ENCODE data around the gene TAMM41.
"Not testable (repeated sequence)": the region's sequence is repeated elsewhere in the genome, so short reads cannot be mapped to it uniquely, and the experiment has no call there.

Gene TAMM41

DNA sequence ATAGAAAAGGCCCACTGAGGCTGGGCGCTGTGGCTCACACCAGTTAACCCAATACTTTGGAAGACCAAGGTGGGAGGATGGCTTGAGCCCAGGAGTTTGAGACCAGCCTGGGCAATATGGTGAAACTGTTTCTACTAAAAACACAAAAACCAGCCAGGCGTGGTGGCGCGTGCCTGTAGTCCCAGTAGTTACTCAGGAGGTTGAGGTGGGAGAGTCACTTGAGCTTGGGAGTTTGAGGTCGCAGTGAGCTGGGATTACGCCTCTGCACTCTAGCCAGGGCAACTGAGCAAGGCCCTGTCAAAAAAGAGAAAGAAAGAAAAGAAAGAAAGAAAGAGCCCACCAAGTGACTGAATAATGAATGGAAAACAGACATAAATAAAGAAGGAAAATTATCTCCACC, 32.0 kb downstream of the TAMM41 start:
- no peak for DNase-seq

DNA sequence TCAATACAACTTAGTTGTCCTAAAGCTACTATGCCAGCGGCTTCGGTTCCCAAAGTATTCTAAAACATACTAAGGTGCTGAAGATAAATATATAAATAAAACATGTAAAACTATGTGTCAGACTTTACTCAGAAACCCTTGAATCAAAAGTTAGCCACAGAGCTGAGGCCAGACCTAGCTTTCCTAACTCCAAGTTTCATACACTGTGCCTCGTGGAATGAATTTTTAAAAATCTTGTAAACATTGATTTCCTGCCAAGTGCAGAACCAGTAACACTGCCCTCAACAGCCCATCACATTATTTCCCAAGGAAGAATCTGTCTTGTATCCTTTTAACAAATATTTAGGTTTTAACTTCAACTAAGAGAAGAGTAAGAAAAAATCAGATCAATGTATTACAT, 36.4 kb downstream of the TAMM41 start:
- DNase-seq = no peak

GRCh38 chr3:11808231-11808630, 38.5 kb downstream of the TAMM41 start:
- DNase-seq = no peak

DNA sequence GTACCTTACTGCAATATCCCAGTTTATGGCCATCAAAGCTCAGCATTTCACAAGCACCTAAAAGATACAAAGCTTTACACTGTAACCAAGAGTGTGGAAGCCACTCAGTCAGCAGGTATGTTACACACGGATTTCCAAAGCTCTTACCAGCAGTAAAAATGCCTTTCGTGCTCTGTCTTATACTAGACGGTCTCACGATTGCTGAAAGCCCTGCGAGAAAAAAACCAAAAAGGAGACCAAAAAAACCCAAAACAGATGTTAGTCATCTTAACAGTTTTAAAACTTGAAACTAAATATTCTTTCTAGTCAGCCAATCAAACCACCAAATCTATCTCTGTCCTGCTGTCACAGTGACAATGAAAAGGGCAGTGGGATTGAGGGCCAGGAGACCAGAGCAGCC, 39.0 kb downstream of the TAMM41 start:
- DNase-seq = no peak

DNA sequence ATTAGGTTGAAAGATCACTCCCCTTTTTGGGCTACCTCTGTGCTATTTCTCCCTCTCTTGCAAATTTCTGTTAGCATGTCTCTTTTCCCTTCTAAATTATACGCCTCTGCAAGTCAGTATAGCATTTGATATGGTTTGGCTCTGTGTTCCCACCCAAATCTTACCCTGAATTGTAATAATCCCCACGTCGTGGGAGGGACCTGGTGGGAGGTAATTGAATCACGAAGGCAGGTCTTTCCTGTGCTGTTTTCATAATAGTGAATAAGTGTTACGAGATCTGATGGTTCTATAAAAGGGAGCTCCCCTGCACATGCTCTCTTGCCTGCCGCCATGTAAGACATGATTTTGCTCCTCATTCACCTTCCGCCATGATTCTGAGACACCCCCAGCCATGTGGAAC, 41.0 kb downstream of the TAMM41 start:
- no peak for DNase-seq

DNA sequence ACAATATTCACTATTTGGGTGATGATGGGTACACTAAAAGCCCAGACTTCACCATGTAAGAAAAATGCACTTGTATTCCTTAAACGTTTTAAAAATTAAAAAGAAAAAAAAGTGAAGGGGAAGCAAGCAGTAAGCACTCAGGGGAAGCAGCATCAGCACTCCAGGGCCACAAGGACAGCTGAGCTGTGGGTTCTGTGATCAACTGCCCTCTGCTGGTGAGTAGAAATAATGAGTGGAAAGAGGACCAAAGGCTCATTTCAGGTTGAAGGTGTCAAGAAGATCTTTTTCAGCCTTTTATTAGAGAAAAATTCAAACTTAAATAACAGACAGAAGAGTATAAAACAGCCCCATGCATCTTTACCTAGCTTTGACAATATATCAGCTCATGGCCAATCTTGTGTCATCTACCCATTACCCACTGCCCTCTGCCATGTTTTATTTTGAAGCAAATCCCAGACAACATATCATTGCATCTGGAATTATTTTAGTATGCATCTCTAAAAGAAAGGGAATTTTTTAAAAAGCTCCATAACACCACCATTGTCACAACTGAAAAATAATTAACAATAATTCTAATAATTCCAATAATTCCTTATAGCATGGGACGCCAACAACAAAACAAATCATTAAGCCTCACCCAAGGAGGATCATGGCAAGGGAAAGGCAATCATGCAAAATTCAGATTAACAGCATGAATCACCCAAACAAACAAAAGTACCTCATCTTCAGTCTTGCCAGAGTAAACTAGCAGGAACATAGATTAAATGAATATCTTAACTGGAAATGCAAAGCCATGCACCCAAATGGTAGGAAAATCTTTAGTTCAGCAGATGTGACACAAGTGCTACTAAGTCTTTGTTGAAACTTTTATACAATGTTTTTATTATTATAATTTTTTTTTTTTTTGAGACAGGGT, 42.5 kb downstream of the TAMM41 start:
- DNase-seq = peak; percentile 53 to 80 (median 70)

DNA sequence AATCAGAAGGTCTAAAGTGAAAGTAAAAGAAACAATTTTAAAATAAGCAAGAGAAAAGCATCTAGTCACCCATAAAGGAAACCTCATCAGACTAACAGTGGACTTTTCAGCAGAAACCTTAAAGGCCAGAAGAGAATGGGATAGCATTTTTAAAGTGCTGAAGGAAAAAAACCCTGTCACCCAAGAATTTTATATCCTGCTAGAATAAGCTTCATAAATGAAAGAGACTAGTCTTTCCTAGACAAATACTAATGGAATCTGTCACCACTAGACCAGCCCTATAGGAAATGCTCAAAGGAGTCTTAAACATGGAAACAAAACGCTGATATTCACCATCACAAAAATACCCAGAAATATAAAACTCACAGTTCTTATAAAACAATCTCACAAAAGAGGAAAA, 46.9 kb downstream of the TAMM41 start:
- no peak for DNase-seq

DNA sequence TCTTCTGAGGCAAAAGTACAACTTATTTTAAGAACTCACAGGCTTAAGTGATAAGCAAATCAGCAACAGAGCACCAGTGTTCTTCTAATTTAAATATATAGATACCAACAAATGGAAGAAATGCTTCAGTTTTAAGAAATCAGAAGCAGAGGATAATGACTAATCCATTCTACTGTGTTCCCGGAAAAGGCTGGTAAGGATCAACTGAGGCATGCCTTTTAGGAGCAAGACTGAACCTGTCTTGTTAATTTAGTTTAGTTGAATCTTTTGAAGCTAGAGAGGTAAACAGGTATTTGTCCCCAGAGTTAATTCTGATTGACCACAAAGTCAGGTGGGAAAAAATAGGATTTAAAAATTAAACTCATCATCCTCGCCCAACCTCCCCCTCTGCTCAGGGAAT, 51.8 kb downstream of the TAMM41 start:
- no peak for DNase-seq

GRCh38 chr3:11791339-11792200, 55.1 kb downstream of the TAMM41 start:
- DNase-seq = no peak

- no peak for DNase-seq
Measured at GRCh38 chr3:11789412-11789811, 57.3 kb downstream of the TAMM41 start.

GRCh38 chr3:11784971-11785377, 61.7 kb downstream of the TAMM41 start:
- peak in 1 of 4 experiments; percentile 2 for DNase-seq

- DNase-seq = no peak
Measured at GRCh38 chr3:11780341-11780740, 66.3 kb downstream of the TAMM41 start.

DNA sequence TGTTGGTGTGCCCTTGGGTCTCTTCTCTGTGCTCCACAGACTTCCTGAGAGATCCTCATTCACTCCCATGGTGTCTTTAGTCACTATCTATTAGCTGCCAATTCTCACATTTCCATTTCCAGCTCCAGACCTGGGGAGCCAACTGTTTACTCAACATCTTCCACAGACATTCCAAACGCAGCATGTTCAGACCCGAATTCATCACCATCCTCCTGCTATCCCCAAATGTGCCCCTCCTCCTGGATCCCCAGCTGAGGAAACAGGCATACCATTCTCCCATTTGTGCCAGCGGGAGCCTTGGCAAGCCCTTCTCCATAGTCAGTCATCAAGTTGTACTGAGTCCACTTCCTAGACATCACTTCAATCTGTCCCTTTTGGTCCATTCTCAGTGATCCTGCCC, 67.1 kb downstream of the TAMM41 start:
- DNase-seq = no peak

DNA sequence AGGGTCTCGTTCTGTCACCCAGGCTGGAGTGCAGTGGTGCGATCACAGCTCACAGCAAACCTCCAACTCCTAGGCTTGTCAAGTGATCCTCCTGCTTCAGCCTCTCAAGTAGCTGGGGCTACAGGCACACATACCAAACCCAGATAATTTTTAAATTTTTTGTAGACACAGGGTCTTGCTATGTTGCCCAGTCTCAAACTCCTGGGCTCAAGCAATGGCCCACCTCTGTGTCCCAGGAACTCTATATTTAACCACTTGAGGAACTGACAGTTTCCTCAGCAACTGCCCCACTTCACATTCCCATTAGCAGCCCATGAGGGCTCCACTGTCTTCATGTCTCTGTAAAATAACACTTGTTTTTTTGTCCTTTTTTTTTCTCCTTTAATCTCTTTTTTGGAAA, 68.4 kb downstream of the TAMM41 start:
- no peak for DNase-seq

DNA sequence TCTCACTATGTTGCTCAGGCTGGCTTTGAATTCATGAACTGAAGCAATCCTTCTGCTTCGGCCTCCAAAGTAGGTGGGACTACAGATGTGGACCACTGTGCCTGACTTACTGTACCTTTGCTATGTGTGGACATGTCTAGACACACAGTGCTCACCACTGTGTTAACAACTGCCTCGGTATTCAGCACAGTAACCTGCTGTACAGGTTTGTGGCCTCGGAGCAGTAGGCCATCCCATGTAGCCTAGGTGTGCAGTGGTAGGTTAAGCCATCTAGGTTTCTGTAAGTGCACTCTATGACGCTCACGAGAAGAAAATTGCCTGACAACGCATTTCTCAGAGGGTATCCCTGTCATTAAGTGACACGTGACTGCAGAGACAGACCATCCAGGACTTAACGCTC, 70.3 kb downstream of the TAMM41 start:
- no peak for DNase-seq

- DNase-seq = no peak
Measured at GRCh38 chr3:11775493-11775892, 71.2 kb downstream of the TAMM41 start.

- peak in 3 of 4 experiments; percentile 9 to 31 (median 20) for DNase-seq
Measured at GRCh38 chr3:11774296-11774877, 72.3 kb downstream of the TAMM41 start.

- DNase-seq = not testable (repeated sequence)
Measured at GRCh38 chr3:11771931-11772330, 74.8 kb downstream of the TAMM41 start.

DNA sequence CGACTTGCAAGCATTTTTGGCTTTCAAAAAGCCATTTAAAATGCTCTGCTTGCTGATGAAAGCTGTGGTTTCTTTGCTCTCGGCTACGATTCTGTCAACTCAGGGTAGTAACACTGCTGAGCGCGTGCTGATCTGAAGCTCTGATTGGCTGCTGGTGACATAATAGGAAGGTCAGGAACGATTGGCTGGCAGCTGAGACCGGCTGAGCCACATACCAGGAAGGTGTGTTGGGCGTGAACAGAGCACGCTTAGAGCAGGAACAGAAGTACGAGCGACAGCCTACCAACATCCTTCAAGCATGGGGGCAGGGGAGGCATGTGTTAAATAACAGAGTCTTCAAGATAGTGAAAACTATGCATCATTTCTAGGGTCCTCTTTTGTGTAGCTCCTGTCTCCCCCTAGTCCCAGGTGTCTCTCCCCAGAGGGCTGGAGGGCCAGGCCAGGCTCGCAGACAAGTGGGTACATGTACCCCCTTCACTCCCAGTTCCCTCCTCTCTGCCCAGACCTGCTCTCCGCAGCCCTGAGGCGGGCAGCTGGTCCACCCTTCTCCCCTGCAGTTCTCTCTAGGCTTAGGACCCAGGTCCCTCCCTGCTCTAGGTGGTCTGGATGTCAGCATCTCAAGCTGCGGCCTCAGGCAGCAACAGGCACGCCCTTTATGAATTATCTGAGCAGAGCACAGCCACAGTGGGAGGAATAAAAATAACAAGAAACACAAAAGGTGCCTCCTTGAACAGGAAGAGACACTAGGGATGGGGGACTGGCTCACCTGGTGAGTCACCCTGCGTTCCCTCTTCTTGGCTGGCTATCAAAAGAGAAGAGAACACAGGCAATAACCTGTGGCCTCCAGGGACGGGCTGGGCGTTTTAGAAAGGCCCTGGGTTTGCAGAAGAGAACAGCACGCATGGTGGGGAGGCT, 76.0 kb downstream of the TAMM41 start:
- DNase-seq = peak; percentile 35 to 69 (median 60)

DNA sequence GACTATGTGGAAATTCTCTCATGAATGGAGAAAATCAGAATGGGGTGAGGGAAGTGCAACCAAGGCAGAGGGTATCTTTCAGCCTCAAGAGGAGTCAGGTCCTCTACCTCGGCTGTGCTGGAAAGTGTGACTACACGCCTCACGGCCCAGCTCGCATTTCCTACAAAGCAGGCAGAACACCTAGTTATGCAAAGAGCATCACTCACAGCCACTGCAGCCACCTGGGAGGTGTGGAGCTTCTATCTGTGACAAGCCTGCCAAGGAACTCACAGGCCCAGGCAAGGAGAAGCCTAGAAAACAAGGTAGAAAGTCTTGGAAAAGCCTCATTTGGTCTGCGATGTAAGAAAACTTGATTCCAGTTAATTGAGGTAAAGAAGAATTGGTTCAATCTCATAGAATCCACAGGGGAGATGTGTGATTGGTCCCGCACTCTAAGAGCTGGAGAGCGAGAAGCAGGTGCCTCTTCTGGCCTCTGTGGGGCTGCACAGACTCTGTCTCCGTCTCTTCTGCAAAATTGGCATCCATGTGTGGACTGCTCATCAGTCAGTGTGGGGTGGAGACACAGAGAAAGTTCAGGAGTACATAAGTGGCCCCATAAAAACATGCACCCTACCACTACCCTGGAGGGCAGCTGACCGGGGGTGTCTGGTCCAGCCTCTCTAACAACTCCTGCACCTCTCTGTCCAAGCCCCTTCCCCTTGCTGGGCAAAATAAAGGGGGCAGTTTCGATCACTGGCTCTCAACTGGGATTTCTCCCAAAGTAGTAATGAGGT, 76.8 kb downstream of the TAMM41 start:
- no peak for DNase-seq

GRCh38 chr3:11768604-11769003, 78.1 kb downstream of the TAMM41 start:
- DNase-seq = no peak
